ENCODE measurements around the gene LRRC9. TPM values are rescaled to one million over a fixed set of nuclear protein-coding genes. Genes with fewer than 3 reads are reported as not detected.
"Not testable (repeated sequence)": the region's sequence is repeated elsewhere in the genome, so short reads cannot be mapped to it uniquely, and the experiment has no call there.

Gene LRRC9
- total RNA-seq, 4 donors from 2014 or later = 2.1 TPM; not detected in 3

GRCh38 chr14:59925797-59926196, 5.9 kb downstream of the LRRC9 start:
- Histone ChIP-seq H3K4me1 (no peaks in the 10 kb centered on the region), H3K27me3 (no peaks in the 10 kb centered on the region), H3K9me3 (no peaks in the 10 kb centered on the region), H3K4me3 (no peak overlapping the region), H3K27ac (no peak overlapping the region), H3K36me3 (peaks cover 0 to 3% of the 10 kb centered on the region in 2 donors)
- TF ChIP-seq CTCF (IDR thresholded peaks at IDR 0.05) = no peak
- no peak for TF ChIP-seq POLR2A (IDR thresholded peaks at IDR 0.05)
- no peak for DNase-seq
- intact Hi-C loops (cut with DNase I; ENCODE audit: low total_unique reads) = no loop called here

- no peaks in the 10 kb centered on the region for H3K27me3 ChIP-seq
- TF ChIP-seq CTCF (IDR thresholded peaks at IDR 0.05) (no peak), POLR2A (IDR thresholded peaks at IDR 0.05) (no peak)
- DNase-seq = no peak
These were observed 6.6 kb downstream of the LRRC9 start for GRCh38 chr14:59926534-59926933.

GRCh38 chr14:59931237-59931636, 11.3 kb downstream of the LRRC9 start:
- TF ChIP-seq POLR2A (IDR thresholded peaks at IDR 0.05) = no peak
- TF ChIP-seq CTCF (IDR thresholded peaks at IDR 0.05) = no peak
- no peak overlapping the region for H3K4me3 ChIP-seq
- no peak for DNase-seq
- H3K9me3 ChIP-seq = no peaks in the 10 kb centered on the region
- no peaks in the 10 kb centered on the region for H3K27me3 ChIP-seq
- H3K27ac ChIP-seq = no peak overlapping the region
- H3K4me1 ChIP-seq = no peaks in the 10 kb centered on the region
- intact Hi-C loops (cut with DNase I; ENCODE audit: low total_unique reads) = no loop called here
- peaks cover 0 to 3% of the 10 kb centered on the region in 2 donors for H3K36me3 ChIP-seq

More at GRCh38 chr14:59926534-59926933, 6.6 kb downstream of the LRRC9 start:
- H3K9me3 ChIP-seq = no peaks in the 10 kb centered on the region
- no peak overlapping the region for H3K27ac ChIP-seq
- no peak overlapping the region for H3K4me3 ChIP-seq
- peaks cover 0 to 3% of the 10 kb centered on the region in 2 donors for H3K36me3 ChIP-seq
- intact Hi-C loops (cut with DNase I; ENCODE audit: low total_unique reads) = no loop called here
- H3K4me1 ChIP-seq = no peaks in the 10 kb centered on the region

- TF ChIP-seq CTCF (IDR thresholded peaks at IDR 0.05) (no peak), POLR2A (IDR thresholded peaks at IDR 0.05) (no peak)
- no peak for DNase-seq
- intact Hi-C loops (cut with DNase I; ENCODE audit: low total_unique reads) = no loop called here
- Histone ChIP-seq H3K9me3 (no peaks in the 10 kb centered on the region), H3K27me3 (no peaks in the 10 kb centered on the region), H3K4me1 (no peaks in the 10 kb centered on the region), H3K27ac (no peak overlapping the region), H3K4me3 (no peak overlapping the region), H3K36me3 (no peaks in the 10 kb centered on the region)
These were observed 16.2 kb downstream of the LRRC9 start for GRCh38 chr14:59936145-59936544.

- Histone ChIP-seq H3K27me3 (no peaks in the 10 kb centered on the region), H3K27ac (no peak overlapping the region), H3K4me3 (no peak overlapping the region), H3K9me3 (no peaks in the 10 kb centered on the region), H3K4me1 (no peaks in the 10 kb centered on the region), H3K36me3 (no peaks in the 10 kb centered on the region)
- intact Hi-C loops (cut with DNase I; ENCODE audit: low total_unique reads) = no loop called here
- DNase-seq = no peak
- TF ChIP-seq CTCF (IDR thresholded peaks at IDR 0.05) (no peak), POLR2A (IDR thresholded peaks at IDR 0.05) (no peak)
These were observed 19.9 kb downstream of the LRRC9 start for GRCh38 chr14:59939828-59940227.

- H3K4me3 ChIP-seq; H3K36me3 ChIP-seq; H3K4me1 ChIP-seq; H3K9me3 ChIP-seq; DNase-seq; intact Hi-C loops (cut with DNase I; ENCODE audit: low total_unique reads); H3K27me3 ChIP-seq; H3K27ac ChIP-seq: not testable (repeated sequence)
These were observed 22.4 kb downstream of the LRRC9 start for GRCh38 chr14:59942296-59942862.
